Kidney epithelial cell (primary cell): ENCODE results near the gene PAX3. TPM values are rescaled to one million over a fixed set of nuclear protein-coding genes. Genes with fewer than 3 reads are reported as not detected.
A peak's percentile ranks its signal among the peaks of the same experiment; 100 is the strongest.

Experiments
- DNase-seq: peaks from one replicate; pipeline ENCODE4 v3.0.0-alpha.2; 2010; ENCODE audit warnings: low read depth
- H3K27me3 ChIP-seq: 2 replicates; pipeline ENCODE4 v1.6.0; 2011; ENCODE audit warnings: low read length; ENCODE audit not compliant: control insufficient read depth, insufficient read depth
- H3K36me3 ChIP-seq: 2 replicates; pipeline ENCODE4 v1.5.1; 2011; ENCODE audit warnings: low read length; ENCODE audit not compliant: control insufficient read depth, insufficient read depth
- H3K4me3 ChIP-seq: 2 replicates; pipeline ENCODE4 v1.5.1; 2011; ENCODE audit warnings: low read depth, mild to moderate bottlenecking, control low read depth, low read length
- total RNA-seq: library from RNA; depleted of rRNA; stranded (reverse); fragments of >200 nt; gene quantifications from 2 replicates; pipeline ENCODE4 v1.2.3, GENCODE V29; 2015
- TF ChIP-seq, protein P1 (sequence below): IDR thresholded peaks from 2 replicates; pipeline ENCODE4 v1.5.1; 2011; ENCODE audit warnings: mild to moderate bottlenecking, moderate library complexity, low read length, control low read depth, inconsistent platforms; ENCODE audit not compliant: insufficient read depth, poor library complexity, severe bottlenecking

Gene PAX3
- total RNA-seq, 1 donor from 2014 or later = not detected

DNA sequence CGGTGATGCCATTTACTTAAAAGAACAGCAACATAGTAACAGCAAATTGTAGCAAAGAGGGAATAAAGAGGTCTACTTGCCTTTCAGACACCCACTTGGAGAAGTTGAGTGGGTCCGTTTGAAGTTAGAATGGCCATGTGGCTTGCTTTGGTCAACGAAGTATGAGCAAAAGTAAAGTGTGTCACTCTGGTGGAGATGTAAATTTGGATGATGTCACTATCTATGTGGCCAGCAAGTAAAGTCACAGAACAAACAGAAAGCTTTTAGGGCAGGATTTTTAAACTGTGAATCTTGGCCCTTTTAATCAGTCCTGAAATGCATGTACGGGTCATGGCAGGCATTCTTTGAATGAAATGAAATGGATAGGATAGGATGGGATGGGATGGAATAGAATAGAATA is 120.3 kb downstream of the PAX3 start:
- Histone ChIP-seq H3K36me3 (no peaks in the 10 kb centered on the region), H3K4me3 (no peak overlapping the region), H3K27me3 (peaks cover 2% of the 10 kb centered on the region)
- TF ChIP-seq, protein P1, sequence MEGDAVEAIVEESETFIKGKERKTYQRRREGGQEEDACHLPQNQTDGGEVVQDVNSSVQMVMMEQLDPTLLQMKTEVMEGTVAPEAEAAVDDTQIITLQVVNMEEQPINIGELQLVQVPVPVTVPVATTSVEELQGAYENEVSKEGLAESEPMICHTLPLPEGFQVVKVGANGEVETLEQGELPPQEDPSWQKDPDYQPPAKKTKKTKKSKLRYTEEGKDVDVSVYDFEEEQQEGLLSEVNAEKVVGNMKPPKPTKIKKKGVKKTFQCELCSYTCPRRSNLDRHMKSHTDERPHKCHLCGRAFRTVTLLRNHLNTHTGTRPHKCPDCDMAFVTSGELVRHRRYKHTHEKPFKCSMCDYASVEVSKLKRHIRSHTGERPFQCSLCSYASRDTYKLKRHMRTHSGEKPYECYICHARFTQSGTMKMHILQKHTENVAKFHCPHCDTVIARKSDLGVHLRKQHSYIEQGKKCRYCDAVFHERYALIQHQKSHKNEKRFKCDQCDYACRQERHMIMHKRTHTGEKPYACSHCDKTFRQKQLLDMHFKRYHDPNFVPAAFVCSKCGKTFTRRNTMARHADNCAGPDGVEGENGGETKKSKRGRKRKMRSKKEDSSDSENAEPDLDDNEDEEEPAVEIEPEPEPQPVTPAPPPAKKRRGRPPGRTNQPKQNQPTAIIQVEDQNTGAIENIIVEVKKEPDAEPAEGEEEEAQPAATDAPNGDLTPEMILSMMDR = no peak
- no peak for DNase-seq

DNA sequence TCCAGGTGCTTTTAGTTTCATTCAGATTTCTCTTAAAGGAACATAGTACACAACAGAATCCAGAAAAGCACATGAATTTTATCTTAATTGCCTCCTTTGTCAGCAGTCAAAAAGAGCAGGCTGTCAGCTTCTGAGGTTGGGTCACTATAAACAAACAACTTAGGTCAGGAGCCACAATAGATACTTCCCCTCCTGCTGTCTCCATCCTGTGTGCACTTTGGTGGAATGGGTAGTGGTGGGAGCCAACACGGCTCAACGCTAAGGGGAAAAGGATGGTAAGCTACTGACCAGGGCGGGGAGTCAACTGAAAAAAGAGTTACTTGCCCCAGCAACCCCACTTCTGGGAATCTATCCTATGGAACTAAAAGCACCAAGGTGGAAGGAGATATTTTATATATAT is 121.9 kb downstream of the PAX3 start:
- Histone ChIP-seq H3K36me3 (no peaks in the 10 kb centered on the region), H3K4me3 (no peak overlapping the region), H3K27me3 (peaks cover 2% of the 10 kb centered on the region)
- TF ChIP-seq, protein P1 = no peak
- DNase-seq = no peak

DNA sequence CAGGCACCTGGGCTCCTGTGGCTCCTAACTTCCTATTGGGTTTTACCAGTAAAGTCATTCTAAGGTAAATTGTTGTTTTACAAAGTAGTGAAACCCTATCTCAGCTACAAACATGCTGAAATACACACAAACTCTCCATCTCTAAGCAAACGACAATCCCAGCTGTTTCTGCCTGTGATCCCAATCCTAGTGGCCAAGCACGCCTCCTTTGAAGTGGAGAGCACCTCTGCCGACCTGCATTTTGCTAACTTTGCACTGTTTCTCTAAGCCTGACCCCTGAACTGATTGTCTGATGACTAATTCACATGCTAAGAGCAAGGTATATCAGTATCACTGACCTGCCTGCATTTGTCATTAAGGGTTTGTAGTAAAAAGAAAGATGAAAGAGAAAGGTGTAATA is 124.3 kb downstream of the PAX3 start:
- H3K4me3 ChIP-seq = no peak overlapping the region
- no peaks in the 10 kb centered on the region for H3K36me3 ChIP-seq
- DNase-seq = no peak
- H3K27me3 ChIP-seq = peaks cover 2% of the 10 kb centered on the region
- TF ChIP-seq, protein P1 = no peak

DNA sequence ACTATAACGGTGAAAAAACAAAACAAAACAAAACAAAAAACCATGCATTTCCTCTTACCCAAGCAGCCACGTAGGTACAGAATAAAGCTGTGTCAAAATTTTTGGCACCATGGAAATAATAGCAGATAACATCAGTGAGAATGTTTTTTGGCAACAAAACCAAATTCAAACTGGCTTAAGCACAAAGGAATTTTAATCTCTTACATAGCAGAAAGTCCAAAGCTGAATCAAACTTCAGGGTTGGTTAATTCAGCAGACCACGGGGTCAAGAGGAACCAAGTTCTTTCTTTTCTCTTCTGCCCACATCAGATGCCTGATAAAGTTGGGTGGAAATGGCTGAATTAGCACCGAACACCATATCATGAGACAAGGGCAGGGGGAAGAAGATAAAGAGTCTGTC is 129.5 kb downstream of the PAX3 start:
- Histone ChIP-seq H3K27me3 (no peaks in the 10 kb centered on the region), H3K36me3 (no peaks in the 10 kb centered on the region), H3K4me3 (no peak overlapping the region)
- TF ChIP-seq, protein P1 = no peak
- peak; percentile 26 for DNase-seq

DNA sequence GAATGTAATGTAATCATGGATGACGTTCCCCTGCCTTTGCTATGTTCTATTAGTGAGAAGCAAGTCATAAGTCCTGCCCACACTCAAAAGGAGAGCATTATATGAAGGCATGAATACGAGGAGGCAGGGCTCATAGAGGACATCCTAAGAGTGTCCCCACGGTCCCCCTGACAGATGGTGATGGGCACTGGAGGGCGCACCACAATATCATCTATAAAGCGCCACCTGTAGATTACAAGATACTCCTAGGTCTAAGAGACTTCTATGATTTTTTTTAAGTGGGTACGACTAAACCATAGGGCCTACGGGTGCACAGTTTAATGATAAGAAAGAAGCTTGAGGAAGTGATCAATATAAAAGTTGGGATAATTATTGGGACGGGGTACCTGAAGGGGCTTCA is 131.0 kb downstream of the PAX3 start:
- DNase-seq = no peak
- Histone ChIP-seq H3K27me3 (no peaks in the 10 kb centered on the region), H3K36me3 (no peaks in the 10 kb centered on the region), H3K4me3 (no peak overlapping the region)
- TF ChIP-seq, protein P1 = no peak

DNA sequence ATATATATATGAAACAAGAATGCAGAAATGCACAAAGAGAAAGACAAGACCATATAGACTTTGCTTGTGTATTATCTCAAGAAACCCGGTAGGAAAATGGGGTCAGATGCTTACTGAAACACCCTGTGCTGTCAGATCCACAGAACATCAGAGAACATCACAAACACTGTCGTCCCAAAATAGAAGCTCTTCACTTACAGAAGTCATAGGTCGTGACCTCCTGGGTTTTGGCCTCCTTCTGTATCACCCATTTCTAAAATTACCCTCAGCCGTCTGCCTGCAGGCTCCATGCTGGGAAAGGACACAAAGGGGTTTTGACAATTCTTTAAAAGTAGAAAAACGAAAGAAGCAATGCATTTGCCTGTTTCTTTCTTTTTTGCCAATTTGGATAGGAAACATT is 137.9 kb downstream of the PAX3 start:
- no peak overlapping the region for H3K4me3 ChIP-seq
- no peaks in the 10 kb centered on the region for H3K36me3 ChIP-seq
- TF ChIP-seq, protein P1 = no peak
- H3K27me3 ChIP-seq = no peaks in the 10 kb centered on the region
- no peak for DNase-seq
